GM18870 (cell line): ENCODE results near the gene TMCO4.

ENCODE experiments used
- ATAC-seq: cut with Tn5 transposase; IDR thresholded peaks from one replicate; pipeline ENCODE4 v1.9.1; 2021; ENCODE audit warnings: moderate library complexity; ENCODE audit not compliant: unreplicated experiment

The TMCO4 gene

GRCh38 chr1:19723874-19724273 lies 75.8 kb downstream of the TMCO4 start:
- no peak for ATAC-seq

- ATAC-seq, result no peak
These were observed 78.7 kb downstream of the TMCO4 start for GRCh38 chr1:19720973-19721372.

- no peak for ATAC-seq
These were observed 79.5 kb downstream of the TMCO4 start for GRCh38 chr1:19720174-19720573.

GRCh38 chr1:19717467-19717866 lies 82.2 kb downstream of the TMCO4 start:
- ATAC-seq, result no peak

- no peak for ATAC-seq
These were observed 84.1 kb downstream of the TMCO4 start for GRCh38 chr1:19715334-19716203.

GRCh38 chr1:19712928-19713327 lies 86.8 kb downstream of the TMCO4 start:
- ATAC-seq, result no peak

GRCh38 chr1:19710825-19711611 lies 88.7 kb downstream of the TMCO4 start:
- ATAC-seq, result peak; percentile 47

- no peak for ATAC-seq
These were observed 90.4 kb downstream of the TMCO4 start for GRCh38 chr1:19709260-19709793.

GRCh38 chr1:19708567-19709110 lies 91.1 kb downstream of the TMCO4 start:
- ATAC-seq, result no peak

- no peak for ATAC-seq
These were observed 93.6 kb downstream of the TMCO4 start for GRCh38 chr1:19706136-19706535.

- no peak for ATAC-seq
These were observed 94.3 kb downstream of the TMCO4 start for GRCh38 chr1:19705464-19705863.

- ATAC-seq, result no peak
These were observed 95.2 kb downstream of the TMCO4 start for GRCh38 chr1:19704247-19705113.

- no peak for ATAC-seq
These were observed 96.4 kb downstream of the TMCO4 start for GRCh38 chr1:19703280-19703679.

GRCh38 chr1:19700079-19700777 lies 99.5 kb downstream of the TMCO4 start:
- no peak for ATAC-seq

- ATAC-seq, result no peak
These were observed 101.5 kb downstream of the TMCO4 start for GRCh38 chr1:19698181-19698580.

GRCh38 chr1:19696820-19697219 lies 102.9 kb downstream of the TMCO4 start:
- ATAC-seq, result no peak

- ATAC-seq, result no peak
These were observed 103.9 kb downstream of the TMCO4 start for GRCh38 chr1:19695772-19696171.

GRCh38 chr1:19694298-19694697 lies 105.4 kb downstream of the TMCO4 start:
- ATAC-seq, result no peak

- ATAC-seq, result no peak
These were observed 109.4 kb downstream of the TMCO4 start for GRCh38 chr1:19690342-19690741.

- no peak for ATAC-seq
These were observed 109.9 kb downstream of the TMCO4 start for GRCh38 chr1:19689856-19690255.
